Right lobe of liver (tissue), 6 donors: ENCODE measurements around the gene ACACA. TPM values are rescaled to one million over a fixed set of nuclear protein-coding genes. Genes with fewer than 3 reads are reported as not detected.
A peak's percentile ranks its signal among the peaks of the same experiment; 100 is the strongest.

Source experiments
- ATAC-seq, 4 donors: fragments of 200-7000 bp; cut with Tn5 transposase; one replicate each; pipeline ENCODE4 v1.9.1; 2020; ENCODE audit warnings: mild to moderate bottlenecking in 4 of 4, moderate library complexity in 4 of 4
- DNase-seq, 3 donors: peaks; one replicate each; pipeline ENCODE4 v3.0.0-alpha.2; 2020
- H3K27ac ChIP-seq, 3 donors: fragments of 200-600 bp; one replicate each; pipeline ENCODE4 v1.8.0; 2022
- H3K27me3 ChIP-seq, 2 donors: fragments of 200-600 bp; one replicate each; pipeline ENCODE4 v1.8.0; 2022
- H3K36me3 ChIP-seq, 4 donors: fragments of 200-600 bp; sonication (generic) in 1 of 4; one replicate each; pipeline versions ENCODE4 v1.5.1 to v1.8.0; 2017 to 2022; ENCODE audit warnings: control low read depth in 1 of 4
- H3K4me1 ChIP-seq, 4 donors: fragments of 200-600 bp; sonication (generic) in 1 of 4; one replicate each; pipeline versions ENCODE4 v1.5.1 to v1.8.0; 2017 to 2022; ENCODE audit warnings: control low read depth in 1 of 4
- H3K4me3 ChIP-seq, 3 donors: fragments of 200-600 bp; one replicate each; pipeline ENCODE4 v1.8.0; 2022
- H3K9me3 ChIP-seq, 4 donors: fragments of 200-600 bp; sonication (generic) in 1 of 4; one replicate each; pipeline versions ENCODE4 v1.5.1 to v1.8.0; 2017 to 2022; ENCODE audit warnings: control low read depth in 1 of 4
- CTCF ChIP-seq, 4 donors: fragments of 200-600 bp in 3 of 4; fragments of 450-650 bp in 1 of 4; IDR thresholded peaks; one replicate each; pipeline versions ENCODE4 v1.5.1 to v1.8.0; 2016 to 2022; ENCODE audit warnings: antibody characterized with exemption in 4 of 4, mild to moderate bottlenecking in 2 of 4
- POLR2A ChIP-seq: fragments of 450-650 bp; IDR thresholded peaks from one replicate; pipeline ENCODE4 v1.6.1; 2017; ENCODE audit warnings: antibody characterized with exemption, mild to moderate bottlenecking
- WGBS: methylation state at CpG from one replicate; pipeline ENCODE4 v1.1.6; 2018; ENCODE audit warnings: low coverage, low lambda C conversion rate; ENCODE audit not compliant: insufficient coverage; ENCODE audit errors: missing lambda C conversion rate; 5-methylcytosine and 5-hydroxymethylcytosine counted together
- intact Hi-C, 2 donors: fragments of 100-400 bp; cut with DNase I; formaldehyde crosslinking; loops; one replicate each; pipeline versions ENCODE4 v1.11.2 to v1.14.1; 2022
- total RNA-seq, 6 experiments: library from RNA; depleted of rRNA in 2 of 6; stranded (reverse); fragments of >200 nt in 2 of 6; fragmentation: NEBNext Ultra II Directional in 3 of 6; extraction: Animal tissue kit (Norgen Biotek cat#: 25700) in 3 of 6; gene quantifications; one replicate each; pipeline versions ENCODE4 v1.1.0 to v1.2.4, GENCODE V29; 2016 to 2023
- donor health status: DM: no; HTN: yes; CAD: no.
- donor health status: DM: no; HTN: no; CAD: no.
- donor health status: DM: no; HTN: no; CAD: no.
- donor health status: DM: no; HTN: yes; CAD: no.
- donor health status: DM: no; HTN: yes; CAD: no.

The ACACA gene
- total RNA-seq, 6 experiments from 2014 or later, result 14.6 to 56.4 (median 27.1) TPM

DNA sequence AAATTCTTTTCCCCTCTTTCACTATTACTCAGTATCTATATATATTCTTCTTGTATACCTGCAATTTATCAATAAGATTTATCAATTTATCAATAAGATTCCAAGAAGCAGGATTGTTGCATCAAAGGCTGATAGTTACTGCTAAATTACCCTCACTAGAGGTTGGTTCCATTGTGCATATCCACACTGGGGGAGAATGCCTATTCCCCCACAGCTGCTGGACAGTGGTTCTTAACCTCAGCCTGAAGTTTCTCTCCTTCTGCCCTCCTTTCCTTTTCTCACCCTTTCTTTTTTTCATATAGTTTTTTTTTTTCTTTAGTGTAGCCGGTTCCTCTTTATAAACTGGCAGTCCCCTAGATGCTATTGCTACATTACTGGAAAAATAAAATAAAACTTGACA is 24.6 kb downstream of the ACACA start:
- WGBS, result 94% methylated on average over 1 of the region's 1 CpG
- Histone ChIP-seq H3K9me3 (no peaks in the 10 kb centered on the region), H3K36me3 (no peaks in the 10 kb centered on the region), H3K27me3 (no peaks in the 10 kb centered on the region), H3K4me1 (no peaks in the 10 kb centered on the region), H3K4me3 (no peak overlapping the region), H3K27ac (no peak overlapping the region)
- DNase-seq, result no peak
- intact Hi-C loops, result no loop called here
- no peak for ATAC-seq
- no peak for TF ChIP-seq POLR2A
- TF ChIP-seq CTCF (IDR thresholded peaks at IDR 0.05), result no peak

DNA sequence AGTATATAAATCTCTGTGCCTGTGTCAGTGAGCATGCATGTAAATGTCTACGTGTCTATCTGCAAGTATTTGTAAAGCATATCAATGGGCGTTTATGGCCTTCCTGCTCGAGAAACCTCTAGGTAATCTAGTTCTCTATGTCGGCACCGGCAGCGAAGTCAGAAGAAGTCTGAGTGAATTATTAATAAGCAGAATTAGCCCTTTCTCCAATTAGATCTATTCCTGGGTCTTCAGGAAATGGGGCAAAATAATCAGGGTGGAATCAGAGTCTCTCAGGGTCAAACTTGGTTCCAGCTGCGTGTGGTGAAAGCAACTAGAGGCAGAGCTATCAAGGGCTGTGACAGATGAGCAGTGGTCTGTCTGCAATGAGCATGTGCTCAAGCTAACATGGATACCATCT is 30.9 kb downstream of the ACACA start, which contains the start of gene C17orf78:
TSS of gene C17orf78 (plus strand) at position 280 of the 400 bp plus-strand sequence. CDS start at position 388, 108 bp downstream.
- no peaks in the 10 kb centered on the region for H3K27me3 ChIP-seq
- no peak within 1 kb of the TSS for H3K4me3 ChIP-seq
- H3K4me1 ChIP-seq, result no peaks in the 10 kb centered on the region
- ATAC-seq (no peak), DNase-seq (no peak)
- WGBS, result 84% methylated on average over 7 of the region's 7 CpGs
- no peak for TF ChIP-seq CTCF (IDR thresholded peaks at IDR 0.05)
- TF ChIP-seq POLR2A, result no peak
- no peaks in the 10 kb centered on the region for H3K9me3 ChIP-seq
- intact Hi-C loops, result no loop called here
- H3K36me3 ChIP-seq, result no peaks in the 10 kb centered on the region
- no peak within 1 kb of the TSS for H3K27ac ChIP-seq

DNA sequence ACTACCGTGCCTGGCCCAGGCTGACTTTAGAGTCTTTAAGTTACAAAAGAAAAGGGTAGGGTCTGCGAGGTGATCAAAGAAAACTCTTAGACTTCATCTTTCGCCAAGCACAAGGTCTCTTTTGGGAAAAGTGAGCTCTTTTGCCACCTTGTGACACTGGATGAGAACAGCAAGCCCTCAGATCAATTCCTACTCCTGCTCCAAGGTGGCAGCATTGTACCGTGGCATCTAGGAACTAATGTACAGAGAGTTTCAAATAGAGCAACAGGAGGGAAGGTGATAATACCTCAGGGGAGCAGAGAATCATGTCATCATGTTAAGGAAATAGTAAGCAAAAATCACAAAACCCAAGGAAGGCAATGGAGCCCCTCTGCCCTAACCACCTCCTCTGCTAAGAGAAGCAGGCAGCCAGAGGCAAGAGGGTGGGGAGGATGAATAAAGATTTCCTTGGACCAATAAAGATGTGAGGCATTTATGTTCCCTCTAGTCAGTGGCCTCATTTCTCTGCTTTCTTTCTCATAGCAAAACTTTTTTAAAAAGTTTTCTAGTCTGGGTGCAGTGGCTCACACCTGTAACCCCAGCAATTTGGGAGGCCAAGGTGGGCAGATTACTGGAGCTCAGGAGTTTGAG is 33.0 kb downstream of the ACACA start:
- DNase-seq (peak in 2 of 3 donors; percentile 41 to 67), ATAC-seq (peak; percentile 96 to 99 (median 99))
- no peaks in the 10 kb centered on the region for H3K9me3 ChIP-seq
- H3K27ac ChIP-seq, result no peak overlapping the region
- intact Hi-C loops, result no loop called here
- peak; percentile 97 to 99 (median 98) for TF ChIP-seq CTCF (IDR thresholded peaks at IDR 0.05)
- no peak for TF ChIP-seq POLR2A
- H3K27me3 ChIP-seq, result no peaks in the 10 kb centered on the region
- WGBS, result 1% methylated on average over 4 of the region's 4 CpGs
- H3K4me1 ChIP-seq, result peaks cover 0 to 4% (median under 1%) of the 10 kb centered on the region in 4 donors
- H3K4me3 ChIP-seq, result no peak overlapping the region
- H3K36me3 ChIP-seq, result no peaks in the 10 kb centered on the region

GRCh38 chr17:37368577-37368976 is 38.1 kb downstream of the ACACA start:
- DNase-seq (peak in 1 of 3 donors; percentile 55), ATAC-seq (peak; percentile 68 to 87 (median 76))
- TF ChIP-seq CTCF (IDR thresholded peaks at IDR 0.05) (no peak), POLR2A (no peak)
- WGBS, result 60% methylated on average over 3 of the region's 3 CpGs
- Histone ChIP-seq H3K9me3 (no peaks in the 10 kb centered on the region), H3K4me1 (peaks cover 0 to 12% (median 2%) of the 10 kb centered on the region in 4 donors), H3K27me3 (no peaks in the 10 kb centered on the region), H3K27ac (no peak overlapping the region), H3K36me3 (no peaks in the 10 kb centered on the region), H3K4me3 (no peak overlapping the region)
- intact Hi-C loops, result no loop called here
